HepG2 (cell line): ENCODE results near the gene HIPK3. TPM values are rescaled to one million over a fixed set of nuclear protein-coding genes. Genes with fewer than 3 reads are reported as not detected.

ENCODE experiments used
- ARNTL ChIP-seq: sonication (generic); formaldehyde crosslinking; IDR thresholded peaks from 2 replicates; pipeline ENCODE4 v1.4.0; 2020; ENCODE audit warnings: mild to moderate bottlenecking, missing genetic modification reagents
- ATM ChIP-seq: fragments of 450-650 bp; IDR thresholded peaks from 2 replicates; pipeline ENCODE4 v1.7.1; 2017; ENCODE audit warnings: mild to moderate bottlenecking, borderline replicate concordance
- CBX2 ChIP-seq, 2 experiments: fragments of 200-600 bp in 1 of 2; sonication (generic); formaldehyde crosslinking in 1 of 2; IDR thresholded peaks; 2 replicates each; pipeline versions ENCODE4 v1.7.0 to v1.8.1; 2018 to 2022; ENCODE audit warnings: low read depth in 2 of 2, low read length in 1 of 2, mild to moderate bottlenecking in 1 of 2, missing genetic modification reagents in 1 of 2
- KAT7 ChIP-seq: IDR thresholded peaks from 2 replicates; pipeline ENCODE4 v1.6.1; 2018; ENCODE audit warnings: borderline replicate concordance, missing compliant biosample characterization
- MXI1 ChIP-seq: IDR thresholded peaks from 3 replicates; pipeline ENCODE4 v1.6.1; 2012; ENCODE audit warnings: low read depth, low read length, inconsistent platforms, borderline replicate concordance
- NAIF1 ChIP-seq: sonication (generic); formaldehyde crosslinking; IDR thresholded peaks from 2 replicates; pipeline ENCODE4 v1.5.0; 2020; ENCODE audit warnings: mild to moderate bottlenecking, missing genetic modification reagents, borderline replicate concordance
- NFIC ChIP-seq: IDR thresholded peaks from 2 replicates; pipeline ENCODE4 v1.6.1; 2012; ENCODE audit warnings: mild to moderate bottlenecking, low read length, inconsistent platforms
- SRY ChIP-seq: sonication (generic); formaldehyde crosslinking; IDR thresholded peaks from 2 replicates; pipeline ENCODE4 v1.8.0; 2022; ENCODE audit warnings: mild to moderate bottlenecking, missing genetic modification reagents
- ZBTB8A ChIP-seq: sonication (generic); formaldehyde crosslinking; IDR thresholded peaks from 2 replicates; pipeline ENCODE4 v1.4.0; 2020; ENCODE audit warnings: mild to moderate bottlenecking, low read depth, missing genetic modification reagents, borderline replicate concordance
- ZC3H4 ChIP-seq: sonication (generic); formaldehyde crosslinking; IDR thresholded peaks from 2 replicates; pipeline ENCODE4 v1.4.0; 2020; ENCODE audit warnings: missing genetic modification reagents, borderline replicate concordance
- ZNF160 ChIP-seq: sonication (generic); formaldehyde crosslinking; IDR thresholded peaks from 2 replicates; pipeline ENCODE4 v1.8.0; 2022; ENCODE audit warnings: mild to moderate bottlenecking, inconsistent platforms, missing genetic modification reagents
- ZNF260 ChIP-seq: sonication (generic); formaldehyde crosslinking; IDR thresholded peaks from 2 replicates; pipeline ENCODE4 v1.4.0; 2020; ENCODE audit warnings: missing genetic modification reagents, low read depth, mild to moderate bottlenecking, borderline replicate concordance
- ZNF543 ChIP-seq: sonication (generic); formaldehyde crosslinking; IDR thresholded peaks from 2 replicates; pipeline ENCODE4 v1.4.0; 2020; ENCODE audit warnings: mild to moderate bottlenecking, missing genetic modification reagents
- ZNF83 ChIP-seq: sonication (generic); formaldehyde crosslinking; IDR thresholded peaks from 2 replicates; pipeline ENCODE4 v1.4.0; 2020; ENCODE audit warnings: missing genetic modification reagents, mild to moderate bottlenecking, borderline replicate concordance
- ZNF839 ChIP-seq: sonication (generic); formaldehyde crosslinking; IDR thresholded peaks from 2 replicates; pipeline ENCODE4 v1.4.0; 2020; ENCODE audit warnings: missing genetic modification reagents, mild to moderate bottlenecking, borderline replicate concordance
- polyA plus RNA-seq, 8 experiments: library from polyadenylated mRNA; depleted of rRNA in 3 of 8; stranded (reverse) in 7 of 8; unstranded in 1 of 8; fragments of >200 nt; fragmentation: Illumina TruSeq in 4 of 8; extraction: Trizol in 4 of 8; gene quantifications; 2 replicates each; pipeline versions ENCODE4 v1.2.1 to v1.2.3, GENCODE V29; 2011 to 2016; ENCODE audit warnings: low read depth in 4 of 8, missing spikeins in 1 of 8, mixed read lengths in 1 of 8; ENCODE audit not compliant: insufficient read depth in 1 of 8
- total RNA-seq, 5 experiments: library from RNA; depleted of rRNA; stranded (reverse); fragments of >200 nt; fragmentation: Illumina TruSeq; extraction: Trizol; gene quantifications; 2 replicates each; pipeline ENCODE4 v1.2.3, GENCODE V29; 2016; ENCODE audit warnings: low read depth in 1 of 5
- TF ChIP-seq, protein P1 (sequence below): sonication (generic); formaldehyde crosslinking; IDR thresholded peaks from 2 replicates; pipeline ENCODE4 v1.8.1; 2023; ENCODE audit warnings: mild to moderate bottlenecking, moderate library complexity, missing genetic modification reagents
- TF ChIP-seq, protein P2 (sequence below): sonication (generic); formaldehyde crosslinking; IDR thresholded peaks from 2 replicates; pipeline ENCODE4 v1.4.0; 2020; ENCODE audit warnings: mild to moderate bottlenecking, low read depth, missing genetic modification reagents
- TF ChIP-seq, protein P3 (sequence below): sonication (generic); formaldehyde crosslinking; IDR thresholded peaks from 2 replicates; pipeline ENCODE4 v1.4.0; 2020; ENCODE audit warnings: missing genetic modification reagents
- TF ChIP-seq, protein P4 (sequence below): sonication (generic); formaldehyde crosslinking; IDR thresholded peaks from 2 replicates; pipeline ENCODE4 v1.9.0; 2021; ENCODE audit warnings: missing genetic modification reagents, borderline replicate concordance
- TF ChIP-seq, protein P5 (sequence below): IDR thresholded peaks from 2 replicates; pipeline ENCODE4 v1.6.1; 2016; ENCODE audit warnings: missing compliant biosample characterization, missing genetic modification reagents, borderline replicate concordance

HIPK3 gene
- total and polyA plus RNA-seq, 2 of the 13 experiments (the other 11 are each of a cell fraction or from before 2014, with no cell fraction given) = 20.5 to 44.3 TPM

DNA sequence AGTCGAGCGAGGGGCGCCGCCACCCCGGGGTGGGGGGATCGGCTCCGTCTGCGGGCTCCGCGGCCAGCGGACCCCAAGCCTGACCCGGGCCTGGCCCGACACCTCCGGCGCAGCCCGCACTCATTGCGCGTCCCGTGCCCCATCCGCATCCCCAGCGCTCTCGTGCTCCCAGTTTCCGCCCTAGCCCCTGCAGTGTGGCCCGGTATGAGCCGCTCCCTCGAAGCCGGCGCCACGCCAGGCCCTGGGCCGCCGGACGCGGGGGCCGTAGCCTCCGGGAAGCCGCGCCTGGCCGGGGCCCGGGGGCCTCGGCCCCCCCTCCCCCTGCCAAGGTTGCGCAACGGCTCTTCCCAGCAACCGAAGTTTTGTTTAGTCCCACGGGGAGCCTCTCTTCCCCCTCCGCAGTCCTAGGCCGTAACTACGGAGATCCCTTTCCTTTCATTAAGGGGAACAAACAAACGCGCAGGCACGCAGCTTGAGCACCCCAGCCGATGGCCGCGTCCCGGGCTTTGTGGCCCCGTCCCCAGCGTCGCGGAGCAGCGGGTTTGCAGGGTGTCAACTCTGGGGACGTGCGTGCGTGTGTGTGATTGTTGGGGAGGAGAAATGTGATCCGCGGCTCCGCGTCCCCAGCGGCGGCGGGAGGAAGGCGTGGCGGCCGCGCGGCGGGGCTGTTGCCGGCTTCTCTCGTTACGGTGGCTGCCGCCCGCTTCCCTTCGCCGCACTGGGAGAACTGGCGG, 883 bp downstream of the HIPK3 start (continued):
- TF ChIP-seq, protein P1, sequence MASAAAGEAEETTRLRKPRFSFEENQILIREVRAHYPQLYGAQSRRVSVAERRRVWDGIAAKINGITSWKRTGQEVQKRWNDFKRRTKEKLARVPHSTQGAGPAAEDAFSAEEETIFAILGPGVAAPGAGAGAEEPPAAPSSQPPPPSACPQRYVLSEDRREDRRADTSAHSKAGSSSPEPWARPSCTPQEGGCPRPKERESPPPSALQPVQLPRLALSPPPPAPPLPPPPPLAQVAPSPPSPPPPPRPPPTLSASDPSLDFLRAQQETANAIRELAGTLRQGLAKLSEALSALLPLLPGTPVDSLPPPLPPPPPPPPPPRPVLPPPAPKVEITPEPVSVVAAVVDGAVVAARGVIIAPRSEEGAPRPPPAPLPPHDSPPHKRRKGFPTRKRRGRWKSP (CRISPR knock-in tag) = no peak; the same call in 1 of the 2 replicates
- TF ChIP-seq KAT7 (CRISPR knock-in tag) (peak; percentile 74; the same call in 1 of the 2 replicates), SRY (CRISPR knock-in tag) (peak; percentile 64; the same call in 1 of the 2 replicates), ZNF83 (CRISPR knock-in tag) (no peak), NAIF1 (CRISPR knock-in tag) (no peak; the same call in 1 of the 2 replicates), ZNF839 (CRISPR knock-in tag) (no peak), ZNF160 (CRISPR knock-in tag) (no peak), ARNTL (CRISPR knock-in tag) (no peak; the same call in 1 of the 2 replicates), ZNF260 (CRISPR knock-in tag) (no peak), ATM (no peak), NFIC (0 out of 2 replicates have a peak, but pooled peaks have one; percentile 33), MXI1 (no peak), CBX2 (IDR thresholded peaks at IDR 0.05; ENCODE audit: low read depth, low read length) (no peak), CBX2 (CRISPR knock-in tag; IDR thresholded peaks at IDR 0.05; ENCODE audit: low read depth) (no peak), ZC3H4 (no peak), ZNF543 (CRISPR knock-in tag) (peak; percentile 18; the same call in 1 of the 2 replicates), ZBTB8A (CRISPR knock-in tag) (peak; percentile 64; the same call in 1 of the 2 replicates)
- TF ChIP-seq, protein P2, sequence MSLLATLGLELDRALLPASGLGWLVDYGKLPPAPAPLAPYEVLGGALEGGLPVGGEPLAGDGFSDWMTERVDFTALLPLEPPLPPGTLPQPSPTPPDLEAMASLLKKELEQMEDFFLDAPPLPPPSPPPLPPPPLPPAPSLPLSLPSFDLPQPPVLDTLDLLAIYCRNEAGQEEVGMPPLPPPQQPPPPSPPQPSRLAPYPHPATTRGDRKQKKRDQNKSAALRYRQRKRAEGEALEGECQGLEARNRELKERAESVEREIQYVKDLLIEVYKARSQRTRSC (CRISPR knock-in tag) = no peak
- TF ChIP-seq, protein P3, sequence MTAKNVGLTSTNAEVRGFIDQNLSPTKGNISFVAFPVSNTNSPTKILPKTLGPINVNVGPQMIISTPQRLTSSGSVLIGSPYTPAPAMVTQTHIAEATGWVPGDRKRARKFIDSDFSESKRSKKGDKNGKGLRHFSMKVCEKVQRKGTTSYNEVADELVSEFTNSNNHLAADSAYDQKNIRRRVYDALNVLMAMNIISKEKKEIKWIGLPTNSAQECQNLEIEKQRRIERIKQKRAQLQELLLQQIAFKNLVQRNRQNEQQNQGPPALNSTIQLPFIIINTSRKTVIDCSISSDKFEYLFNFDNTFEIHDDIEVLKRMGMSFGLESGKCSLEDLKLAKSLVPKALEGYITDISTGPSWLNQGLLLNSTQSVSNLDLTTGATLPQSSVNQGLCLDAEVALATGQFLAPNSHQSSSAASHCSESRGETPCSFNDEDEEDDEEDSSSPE (CRISPR knock-in tag) = no peak; the same call in 1 of the 2 replicates
- TF ChIP-seq, protein P4, sequence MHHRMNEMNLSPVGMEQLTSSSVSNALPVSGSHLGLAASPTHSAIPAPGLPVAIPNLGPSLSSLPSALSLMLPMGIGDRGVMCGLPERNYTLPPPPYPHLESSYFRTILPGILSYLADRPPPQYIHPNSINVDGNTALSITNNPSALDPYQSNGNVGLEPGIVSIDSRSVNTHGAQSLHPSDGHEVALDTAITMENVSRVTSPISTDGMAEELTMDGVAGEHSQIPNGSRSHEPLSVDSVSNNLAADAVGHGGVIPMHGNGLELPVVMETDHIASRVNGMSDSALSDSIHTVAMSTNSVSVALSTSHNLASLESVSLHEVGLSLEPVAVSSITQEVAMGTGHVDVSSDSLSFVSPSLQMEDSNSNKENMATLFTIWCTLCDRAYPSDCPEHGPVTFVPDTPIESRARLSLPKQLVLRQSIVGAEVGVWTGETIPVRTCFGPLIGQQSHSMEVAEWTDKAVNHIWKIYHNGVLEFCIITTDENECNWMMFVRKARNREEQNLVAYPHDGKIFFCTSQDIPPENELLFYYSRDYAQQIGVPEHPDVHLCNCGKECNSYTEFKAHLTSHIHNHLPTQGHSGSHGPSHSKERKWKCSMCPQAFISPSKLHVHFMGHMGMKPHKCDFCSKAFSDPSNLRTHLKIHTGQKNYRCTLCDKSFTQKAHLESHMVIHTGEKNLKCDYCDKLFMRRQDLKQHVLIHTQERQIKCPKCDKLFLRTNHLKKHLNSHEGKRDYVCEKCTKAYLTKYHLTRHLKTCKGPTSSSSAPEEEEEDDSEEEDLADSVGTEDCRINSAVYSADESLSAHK (CRISPR knock-in tag) = no peak
- TF ChIP-seq, protein P5, sequence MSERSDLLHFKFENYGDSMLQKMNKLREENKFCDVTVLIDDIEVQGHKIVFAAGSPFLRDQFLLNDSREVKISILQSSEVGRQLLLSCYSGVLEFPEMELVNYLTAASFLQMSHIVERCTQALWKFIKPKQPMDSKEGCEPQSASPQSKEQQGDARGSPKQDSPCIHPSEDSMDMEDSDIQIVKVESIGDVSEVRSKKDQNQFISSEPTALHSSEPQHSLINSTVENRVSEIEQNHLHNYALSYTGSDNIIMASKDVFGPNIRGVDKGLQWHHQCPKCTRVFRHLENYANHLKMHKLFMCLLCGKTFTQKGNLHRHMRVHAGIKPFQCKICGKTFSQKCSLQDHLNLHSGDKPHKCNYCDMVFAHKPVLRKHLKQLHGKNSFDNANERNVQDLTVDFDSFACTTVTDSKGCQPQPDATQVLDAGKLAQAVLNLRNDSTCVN = no peak
